GM08714 (cell line): Measurements from ENCODE around the gene SPATA21.
"Not testable (repeated sequence)": the region's sequence is repeated elsewhere in the genome, so short reads cannot be mapped to it uniquely, and the experiment has no call there.

Experiments
- H3K4me3 ChIP-seq: fragments of 200-500 bp; sonication (Bioruptor generic); 2 replicates; pipeline ENCODE4 v1.5.1; 2014; ENCODE audit warnings: mild to moderate bottlenecking, low read length, inconsistent platforms
- ZNF274 ChIP-seq: IDR thresholded peaks from 2 replicates; pipeline ENCODE4 v1.6.1; 2012; ENCODE audit warnings: mild to moderate bottlenecking, low read depth, low read length

Gene SPATA21, protein sequence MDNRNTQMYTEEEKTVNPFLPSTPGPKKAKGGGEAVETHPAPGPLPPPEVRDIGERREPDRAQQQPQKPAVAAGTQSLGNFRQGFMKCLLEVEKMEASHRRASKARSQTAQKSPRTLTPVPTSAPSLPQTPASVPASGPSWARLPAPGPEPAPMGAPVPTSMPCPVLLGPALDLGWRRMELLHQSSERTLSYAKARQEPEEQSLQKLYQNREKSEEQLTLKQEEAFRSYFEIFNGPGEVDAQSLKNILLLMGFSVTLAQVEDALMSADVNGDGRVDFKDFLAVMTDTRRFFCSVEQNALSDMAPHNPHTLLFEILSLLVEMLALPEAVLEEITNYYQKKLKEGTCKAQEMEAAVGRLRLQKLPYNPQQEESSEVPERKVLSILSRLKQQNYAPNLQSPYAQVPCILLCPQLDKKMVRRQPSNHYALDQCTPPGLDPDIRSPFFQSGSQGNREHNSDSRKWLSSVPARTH

DNA sequence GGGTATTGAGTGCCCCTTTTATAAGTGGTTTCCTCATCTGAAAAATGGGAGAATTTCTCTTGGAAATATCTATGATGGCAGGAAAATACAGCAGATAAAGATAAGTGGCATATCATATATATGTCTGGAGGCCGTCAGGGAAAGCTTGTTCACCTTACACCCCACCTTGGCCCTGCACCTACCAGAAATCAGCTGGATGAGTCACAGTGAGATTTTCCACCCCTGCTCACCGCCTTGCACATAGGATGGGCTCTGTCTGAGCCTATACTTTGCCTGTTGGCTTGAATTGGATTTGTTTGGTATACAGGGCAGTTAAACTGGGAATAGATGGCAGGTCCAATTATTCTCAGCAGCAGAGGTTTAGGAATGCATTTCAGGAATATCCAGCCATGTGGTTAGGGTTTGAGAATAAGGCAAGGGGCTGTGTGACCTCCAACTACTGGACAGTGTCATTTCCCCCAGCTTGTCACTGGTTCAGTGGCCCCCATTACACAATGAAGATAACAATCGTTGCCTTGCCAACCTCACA, at the start of gene SPATA21:
Gene SPATA21 (minus strand): TSS at position 479 of the 529 bp plus-strand sequence. CDS start 6,053 bp downstream, outside the sequence.
- TF ChIP-seq ZNF274 = no peak
- H3K4me3 ChIP-seq = no peak within 1 kb of the TSS

DNA sequence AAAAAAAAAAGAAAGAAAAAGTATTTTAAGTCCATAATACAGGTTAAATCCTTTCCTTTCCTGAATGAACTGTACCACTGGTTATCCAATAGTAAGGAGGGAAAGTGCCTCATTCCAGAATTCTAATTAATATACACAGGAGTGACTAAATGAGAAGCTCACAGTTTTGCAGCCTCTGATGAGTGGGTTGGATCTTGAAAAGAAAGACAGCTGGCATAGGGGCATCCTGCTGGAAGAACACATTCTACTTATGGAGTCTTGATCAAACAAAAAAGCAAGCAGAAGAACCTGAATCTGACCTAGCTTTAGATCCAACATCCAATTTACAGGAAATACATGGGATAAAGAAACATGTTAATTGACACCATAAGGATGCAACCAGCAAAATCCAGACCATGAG, 49.8 kb upstream of the SPATA21 start:
- not testable (repeated sequence) for H3K4me3 ChIP-seq

DNA sequence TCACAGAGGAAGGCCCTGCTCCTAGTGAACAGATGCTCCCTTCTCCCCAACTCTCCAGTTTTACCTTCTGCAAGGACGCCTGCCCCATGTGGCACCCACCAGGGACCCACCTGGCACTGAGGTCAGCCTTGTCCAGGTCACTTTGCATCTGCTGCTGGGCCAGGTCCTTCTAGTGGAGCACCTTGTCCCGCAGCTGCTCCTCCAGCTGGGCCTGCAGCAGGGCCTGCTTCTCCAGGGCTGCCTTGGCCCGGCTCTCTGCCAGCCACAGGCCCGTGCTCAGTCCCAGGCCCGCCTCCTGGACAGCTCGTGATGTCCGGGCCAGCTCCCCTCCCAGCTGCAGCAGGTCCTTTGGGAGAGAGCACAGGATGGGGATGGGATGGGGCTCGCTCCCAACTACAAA, 49.1 kb upstream of the SPATA21 start:
- not testable (repeated sequence) for H3K4me3 ChIP-seq

DNA sequence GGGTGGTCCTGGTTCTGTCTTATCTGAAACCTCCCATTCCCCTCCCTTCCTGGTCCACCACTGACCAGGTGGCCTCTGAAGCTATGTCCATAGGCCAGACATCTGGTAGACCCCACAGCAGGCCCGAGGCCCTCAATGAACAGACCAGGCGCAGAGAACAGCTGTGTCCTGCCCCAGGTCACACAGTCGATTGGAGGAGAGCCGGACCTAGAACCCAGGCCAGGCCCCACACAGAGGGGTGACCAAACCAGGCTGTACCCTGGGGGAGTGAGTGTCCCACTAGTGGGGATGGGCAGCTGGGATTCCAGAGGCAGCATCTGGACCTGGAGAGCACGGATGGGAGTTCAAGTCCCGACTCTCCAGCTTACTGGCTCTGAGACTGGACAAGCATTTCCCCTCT, 47.7 kb upstream of the SPATA21 start:
- H3K4me3 ChIP-seq = no peak overlapping the region
- no peak for TF ChIP-seq ZNF274

DNA sequence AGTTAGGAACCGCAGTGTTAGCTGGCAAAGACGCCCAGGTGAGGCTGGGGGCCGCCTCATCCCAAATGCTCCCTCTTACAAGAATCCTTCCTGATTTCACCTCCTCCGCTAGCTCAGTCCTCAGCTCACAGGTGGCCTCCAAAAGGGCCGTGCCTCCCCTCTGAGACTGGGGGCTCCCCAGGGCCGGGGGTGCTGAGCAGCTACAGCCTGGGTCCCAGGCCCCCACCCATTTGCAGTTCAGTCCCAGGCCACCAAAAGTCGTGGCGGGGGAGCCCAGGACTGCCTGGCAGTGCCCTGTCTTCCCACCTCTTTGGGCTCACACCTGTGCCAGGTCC, 47.2 kb upstream of the SPATA21 start:
- no peak for TF ChIP-seq ZNF274
- H3K4me3 ChIP-seq = no peak overlapping the region

DNA sequence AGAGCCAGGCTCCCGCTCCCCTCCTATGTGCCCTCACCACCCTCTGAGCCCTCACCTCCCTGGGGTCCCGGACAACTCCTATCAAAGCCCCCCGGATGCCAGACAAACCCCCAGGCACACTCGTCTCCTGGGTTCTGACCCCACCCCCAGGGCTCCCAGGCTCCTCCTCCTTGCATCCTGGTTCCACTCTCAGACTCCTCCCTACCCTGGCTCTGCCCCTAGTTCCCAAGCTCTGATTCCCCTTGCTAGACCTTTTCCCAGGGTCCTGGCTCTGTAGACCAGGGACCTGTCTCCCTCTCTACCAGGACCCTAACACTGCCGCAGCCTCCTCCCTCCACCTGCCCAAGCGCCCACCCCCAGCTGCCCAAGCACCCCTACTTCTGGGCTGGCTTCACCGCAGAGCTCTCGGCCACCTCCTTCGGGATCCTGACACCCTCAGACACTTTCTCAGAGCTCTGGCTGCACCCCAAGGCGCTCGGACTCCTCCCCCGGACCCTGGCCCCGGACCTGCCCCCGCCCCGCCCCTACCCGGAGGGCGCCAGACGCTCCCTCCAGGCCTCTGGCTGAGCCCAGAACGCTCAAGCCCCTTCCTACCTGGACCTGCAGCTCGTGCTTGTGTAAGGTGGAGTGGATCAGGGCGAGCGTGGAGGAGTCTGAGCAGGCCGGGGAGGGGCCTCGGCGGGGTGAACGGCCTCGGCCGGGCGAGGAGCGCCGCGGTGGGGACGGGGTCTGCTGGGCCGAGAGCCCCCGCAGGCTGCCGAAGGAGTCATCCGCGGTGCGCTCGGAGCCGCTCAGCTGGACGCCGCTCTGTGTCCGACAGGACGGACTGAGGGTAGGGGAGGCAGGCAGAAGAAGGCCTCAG, 46.6 kb upstream of the SPATA21 start:
- H3K4me3 ChIP-seq = not testable (repeated sequence)

DNA sequence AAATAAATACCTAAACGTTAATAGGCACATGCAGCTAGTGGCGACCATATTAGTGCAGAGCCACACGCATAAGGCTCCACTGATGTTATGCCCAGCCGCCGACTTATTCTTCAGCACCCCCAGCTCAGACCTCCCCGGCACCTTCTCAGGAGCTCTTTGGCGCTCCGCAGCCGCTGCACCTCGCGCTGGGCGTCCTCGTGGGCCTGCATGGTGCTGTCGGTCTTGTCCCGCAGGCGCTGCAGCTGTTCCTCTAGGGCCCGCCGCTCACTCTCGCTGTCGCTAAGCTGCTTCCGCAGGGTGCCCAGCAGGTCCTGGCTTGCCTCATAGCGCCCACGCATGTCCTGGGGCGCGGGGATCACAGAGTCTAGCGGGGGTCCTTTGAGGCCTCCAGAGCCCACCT, 45.9 kb upstream of the SPATA21 start:
- H3K4me3 ChIP-seq = not testable (repeated sequence)

DNA sequence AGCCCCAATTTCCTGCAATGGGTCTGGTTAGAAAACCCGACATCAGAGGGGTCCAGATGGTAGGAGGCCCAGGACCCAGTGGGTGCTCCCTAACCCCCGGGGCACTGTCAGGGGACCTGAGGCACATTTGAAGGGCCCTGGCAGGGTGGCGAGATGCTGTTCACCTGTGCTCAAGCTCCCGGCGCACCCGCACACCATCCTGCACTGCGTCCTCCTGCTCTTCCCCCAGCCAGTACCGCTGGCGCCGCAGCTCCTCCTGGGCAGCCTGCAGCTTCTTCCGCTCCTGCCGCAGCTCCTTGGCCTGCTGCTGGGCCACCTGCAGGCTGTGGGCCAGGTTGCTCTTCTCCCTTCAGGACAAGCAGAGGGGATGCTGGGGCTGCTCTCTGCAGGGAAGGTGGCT, 40.9 kb upstream of the SPATA21 start:
- no peak for TF ChIP-seq ZNF274
- no peak overlapping the region for H3K4me3 ChIP-seq

DNA sequence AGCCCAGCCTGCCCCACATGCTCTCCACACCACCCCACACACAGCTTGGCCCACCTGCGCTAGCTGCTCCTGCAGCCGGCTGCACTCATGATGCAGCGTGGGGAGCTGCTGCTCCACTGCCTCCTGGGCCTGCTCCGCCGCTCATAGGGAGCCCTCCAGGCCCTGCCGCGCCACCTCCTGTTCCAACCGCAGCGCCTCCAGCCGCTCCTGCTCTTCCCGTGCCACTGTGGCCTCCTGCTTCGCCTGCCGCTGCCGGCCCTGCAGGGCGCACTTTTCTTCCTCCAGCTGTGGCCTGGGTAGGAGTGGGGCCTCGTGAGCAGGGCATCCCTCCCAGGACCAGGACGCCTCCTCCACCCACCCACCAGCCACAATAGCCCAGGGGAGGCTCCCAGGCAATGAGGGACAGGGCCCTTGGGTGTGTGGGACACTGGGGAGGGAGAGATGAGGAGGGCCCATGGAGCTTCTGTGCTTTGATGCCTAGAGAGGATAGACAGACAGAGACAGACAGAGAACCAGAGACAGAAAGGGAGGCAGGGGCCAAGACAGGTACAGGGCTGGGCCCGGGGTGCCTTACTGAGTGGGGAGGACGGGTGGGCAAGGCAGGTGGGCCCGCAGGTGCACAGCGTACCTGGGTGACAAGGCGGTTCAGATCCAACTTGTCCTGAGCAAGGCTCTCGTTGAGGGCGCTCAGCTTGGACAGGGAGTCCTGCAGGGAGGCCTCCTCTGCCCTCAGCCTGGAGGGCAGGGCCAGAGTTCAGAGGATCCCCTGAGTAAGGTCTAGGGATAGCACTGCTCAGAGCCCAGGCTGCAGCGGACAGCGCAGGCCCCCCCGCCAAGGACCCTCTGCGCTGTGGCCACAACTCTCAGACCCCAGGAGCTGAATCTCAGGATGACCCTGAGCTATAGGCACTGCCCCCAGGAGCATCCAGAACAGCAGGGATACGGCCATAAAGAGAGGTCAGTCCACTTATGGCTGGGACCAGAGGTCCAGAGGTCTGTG, 38.8 kb upstream of the SPATA21 start:
- not testable (repeated sequence) for H3K4me3 ChIP-seq

DNA sequence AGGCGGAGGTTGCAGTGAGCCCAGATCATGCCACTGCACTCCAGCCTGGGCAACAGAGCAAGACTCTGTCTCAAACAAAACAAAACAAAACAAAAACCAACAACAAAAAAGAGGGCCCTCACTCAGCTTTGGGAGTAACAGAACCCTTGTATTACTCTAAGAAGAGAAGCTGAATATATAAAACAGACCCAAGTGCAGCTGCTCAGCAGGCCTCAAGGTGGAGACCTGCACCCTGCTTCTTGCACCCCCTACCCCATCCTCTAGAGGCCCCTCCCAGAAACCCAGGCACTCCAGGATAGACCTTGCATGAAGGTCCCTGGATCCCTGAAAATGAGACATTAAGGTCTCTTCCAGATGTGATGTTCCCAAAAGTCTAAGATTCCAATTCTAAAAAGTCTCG, 37.7 kb upstream of the SPATA21 start:
- not testable (repeated sequence) for H3K4me3 ChIP-seq

DNA sequence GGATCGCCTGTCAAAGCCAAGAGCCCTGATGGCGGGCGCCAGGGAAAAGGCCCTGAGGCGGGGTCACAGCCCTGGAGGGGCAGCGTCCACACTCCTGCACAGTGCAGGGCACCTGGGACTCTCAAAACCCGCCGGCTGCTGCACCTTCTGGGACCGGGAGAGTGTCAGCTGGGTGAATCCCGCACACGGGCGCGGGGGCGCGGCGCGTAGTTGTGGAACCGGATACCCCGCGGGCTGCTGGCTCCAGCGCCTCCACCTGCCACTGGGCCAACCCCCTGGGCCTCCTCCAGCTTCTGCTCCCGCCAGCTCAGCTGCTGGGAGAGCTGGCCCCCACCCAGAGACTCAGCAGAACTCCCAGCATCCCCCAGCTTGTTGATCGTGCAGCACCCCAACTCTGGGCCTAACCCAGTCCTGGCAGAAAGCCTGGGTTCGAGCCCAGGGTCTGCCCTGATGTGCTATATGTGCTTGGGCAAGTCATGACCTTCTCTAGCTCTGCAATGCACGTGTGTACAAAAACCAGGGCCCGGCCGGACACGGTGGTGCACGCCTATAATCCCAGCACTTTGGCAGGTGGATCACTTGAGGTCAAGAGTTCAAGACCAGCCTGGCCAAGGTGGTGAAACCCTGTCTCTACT, 37.1 kb upstream of the SPATA21 start:
- no peak for TF ChIP-seq ZNF274

DNA sequence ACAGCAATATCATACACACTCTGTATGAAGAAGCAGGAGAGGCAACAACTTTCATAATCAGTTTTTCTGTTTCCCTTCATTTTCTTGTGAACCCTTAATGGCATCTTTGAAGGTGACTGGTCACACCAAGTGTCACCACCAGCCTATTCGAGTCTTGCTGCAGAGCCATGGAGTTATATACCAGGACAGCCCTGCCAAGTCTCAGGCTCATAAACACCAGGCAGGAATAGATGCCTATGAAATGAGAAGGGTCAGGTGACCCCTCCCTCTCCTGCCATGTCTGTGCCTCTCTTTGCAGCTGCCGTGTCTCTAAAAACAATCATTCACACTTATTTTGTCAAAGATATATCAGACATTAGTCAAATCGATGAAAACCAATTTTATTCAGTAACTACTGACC, 31.3 kb upstream of the SPATA21 start:
- H3K4me3 ChIP-seq = no peak overlapping the region
- TF ChIP-seq ZNF274 = no peak

More for the DNA sequence above, 37.1 kb upstream of the SPATA21 start:
- H3K4me3 ChIP-seq = no peak overlapping the region

DNA sequence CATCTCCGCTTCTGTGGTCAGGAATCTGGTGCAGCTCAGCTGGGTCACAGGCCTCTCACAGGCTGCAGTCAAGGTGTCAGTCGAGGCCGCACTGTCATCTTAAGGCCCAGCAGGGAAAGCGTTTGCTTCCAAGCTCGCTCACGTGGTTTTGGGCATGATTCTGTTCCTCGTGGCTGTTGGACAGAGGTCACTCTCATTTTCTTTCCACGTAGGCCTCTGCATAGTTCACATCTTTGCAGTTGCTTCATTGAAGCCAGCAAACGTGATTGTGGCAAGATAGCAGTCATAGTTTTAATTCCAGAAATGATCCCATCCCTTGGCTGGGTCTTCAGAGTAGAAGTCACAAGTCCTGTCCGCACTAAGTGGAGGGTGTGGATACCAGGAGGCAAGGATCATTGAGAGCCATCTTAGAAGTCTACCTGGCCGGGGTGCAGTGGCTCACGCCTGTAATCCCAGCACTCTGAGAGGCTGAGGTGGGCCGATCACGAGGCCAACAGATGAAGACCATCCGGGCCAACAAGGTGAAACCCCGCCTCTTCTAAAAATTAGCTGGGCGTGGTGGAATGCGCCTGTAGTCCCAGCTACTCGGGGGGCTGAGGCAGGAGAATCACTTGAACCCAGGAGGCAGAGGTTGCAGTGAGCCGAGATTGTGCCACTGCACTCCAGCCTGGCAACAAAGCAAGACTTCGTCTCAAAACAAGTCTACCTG, 27.8 kb upstream of the SPATA21 start:
- H3K4me3 ChIP-seq = no peak overlapping the region
- no peak for TF ChIP-seq ZNF274
